SK-N-DZ (cell line): ENCODE data around the gene DBP.

Experiments
- DNase-seq: peaks from one replicate; pipeline ENCODE4 v3.0.0-alpha.2; 2015; ENCODE audit warnings: low spot score

Gene DBP

DNA sequence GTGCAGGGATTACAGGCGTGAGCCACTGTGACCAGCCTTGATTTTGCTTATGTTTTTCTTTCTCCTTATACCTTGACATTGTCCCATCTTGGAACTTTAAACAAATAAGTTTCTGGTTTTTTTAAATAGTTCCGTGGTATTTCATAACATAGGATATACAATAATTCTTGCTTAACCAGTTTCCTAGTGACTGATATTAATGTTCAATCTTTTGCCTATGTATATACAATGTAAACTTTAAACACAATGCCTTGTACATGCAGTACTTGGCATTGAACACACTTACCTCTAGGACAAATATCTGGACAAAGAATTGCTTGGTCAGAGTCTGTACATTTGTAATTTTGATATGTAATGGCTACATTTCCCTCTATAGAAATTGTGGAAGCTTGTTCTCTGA, 55.0 kb downstream of the DBP start:
- no peak for DNase-seq
